CD4-positive, alpha-beta T cell treated with Interleukin-15 for 1 hour (primary cell): ENCODE measurements around the gene C10orf105.

Experiments
- DNase-seq: peaks from one replicate; pipeline ENCODE4 v3.0.0-alpha.2; 2020

C10orf105 gene

DNA sequence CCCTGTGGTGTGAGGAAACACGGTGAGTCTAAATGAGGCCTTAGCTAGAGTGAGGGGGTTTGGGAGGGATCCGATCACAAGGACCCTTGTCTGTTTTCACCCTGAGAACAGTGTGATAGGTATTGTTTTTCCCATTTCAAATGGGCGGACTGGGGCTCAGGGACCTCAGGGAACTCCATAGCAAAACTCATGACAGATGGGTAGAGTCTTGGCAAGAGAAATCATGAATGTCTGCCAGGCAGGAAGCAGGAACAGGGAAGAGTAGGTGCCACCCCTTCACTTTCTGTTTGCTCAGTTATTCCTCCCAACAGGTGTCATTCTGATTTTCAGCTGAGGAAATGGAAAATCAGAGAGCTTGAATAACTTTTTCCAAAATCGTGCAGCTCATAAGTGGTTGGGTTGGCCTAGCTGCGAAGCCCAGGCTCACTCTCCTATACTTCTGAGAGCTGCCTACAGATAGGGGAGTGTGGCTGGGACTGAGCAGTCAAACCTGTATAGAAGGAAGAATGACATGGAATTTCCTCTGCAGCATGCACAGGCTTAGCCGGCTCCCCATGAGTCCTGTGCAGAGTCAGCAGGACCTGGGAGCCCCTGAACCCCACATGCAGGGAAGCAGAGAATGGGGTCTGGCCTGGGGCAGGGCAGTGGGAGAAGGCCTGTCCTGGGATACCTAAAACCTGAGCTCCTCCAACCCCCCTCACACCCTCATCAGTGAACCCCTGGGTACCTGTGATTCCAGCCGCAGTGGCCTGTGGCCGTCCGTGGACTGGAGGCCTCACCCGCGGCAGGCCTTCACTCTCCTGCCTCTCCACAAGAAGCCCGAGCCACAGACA, 17.6 kb upstream of the C10orf105 start:
- no peak for DNase-seq

- DNase-seq = no peak
Measured at GRCh38 chr10:71736570-71736952, 17.0 kb upstream of the C10orf105 start.

- peak; percentile 63 for DNase-seq
Measured at GRCh38 chr10:71735709-71736569, 16.4 kb upstream of the C10orf105 start.

DNA sequence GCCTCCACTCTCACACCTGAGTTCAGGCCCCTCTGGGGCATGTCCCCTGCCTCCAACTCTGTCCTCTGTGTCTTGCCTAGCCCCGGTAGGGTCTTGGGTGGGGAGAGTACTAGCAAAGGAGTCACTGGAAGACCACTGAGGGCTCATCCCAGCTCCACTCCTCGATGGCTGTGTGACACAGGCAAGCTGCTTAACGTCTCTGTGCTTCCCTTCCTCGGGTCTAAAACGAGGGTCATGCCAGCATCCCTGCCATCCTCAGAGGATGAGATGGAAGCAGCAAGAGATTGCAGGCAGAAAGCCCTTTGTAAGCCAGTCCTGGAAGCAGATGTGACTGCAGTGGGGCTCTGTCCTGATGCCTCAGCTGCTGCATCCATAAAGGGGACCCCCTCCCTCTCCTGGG, 15.2 kb upstream of the C10orf105 start:
- DNase-seq = no peak

GRCh38 chr10:71731791-71732190, 12.2 kb upstream of the C10orf105 start:
- no peak for DNase-seq

GRCh38 chr10:71729161-71729636, 9.6 kb upstream of the C10orf105 start:
- DNase-seq = no peak

DNA sequence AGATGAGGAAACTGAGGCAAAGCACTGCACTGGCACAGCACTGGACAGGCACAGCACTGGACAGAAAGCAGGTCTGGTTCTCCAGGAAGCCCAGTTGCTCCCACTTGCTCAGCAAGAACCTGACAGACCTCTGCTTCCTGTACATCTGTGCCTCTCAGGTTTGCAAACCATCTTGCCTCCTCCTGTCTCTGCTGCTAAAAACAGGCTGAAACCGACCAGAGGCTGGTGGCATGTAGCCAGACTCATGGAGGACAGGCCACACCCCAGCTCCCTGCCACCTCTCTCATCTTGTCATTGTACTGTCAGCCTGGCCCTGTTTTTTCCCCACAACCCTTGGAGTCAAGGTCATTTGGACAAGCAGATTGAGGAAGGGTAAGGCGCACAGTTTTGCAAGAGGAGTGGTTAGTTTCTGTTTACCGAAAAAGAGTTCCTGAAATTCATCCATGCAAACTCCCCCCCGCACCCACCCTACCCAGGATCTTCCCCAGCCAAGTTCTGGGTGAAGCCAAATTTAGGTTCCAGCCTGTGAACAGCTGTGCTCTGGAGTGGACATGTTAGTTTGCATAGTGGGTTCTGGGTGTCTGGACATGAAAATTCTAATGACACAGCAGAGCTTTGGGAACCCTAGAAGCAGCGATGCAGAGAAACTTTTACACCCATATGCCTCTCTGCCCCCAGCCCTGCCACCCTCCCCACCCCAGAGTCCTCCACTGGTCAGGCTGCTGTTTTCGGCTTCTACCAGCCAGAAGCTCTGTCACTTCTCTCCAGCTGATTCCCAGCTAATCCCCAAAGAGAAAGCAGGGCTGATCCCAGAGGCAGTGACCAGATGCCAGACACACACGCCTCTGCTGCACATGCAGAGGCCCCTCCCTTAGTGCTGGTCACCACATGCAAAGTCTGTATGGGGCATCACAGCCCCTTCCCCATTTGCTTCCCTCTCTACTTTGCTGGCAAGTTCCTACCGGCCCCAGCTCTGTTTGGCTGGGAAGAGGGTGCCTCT, 8.5 kb upstream of the C10orf105 start:
- DNase-seq = peak; percentile 74

DNA sequence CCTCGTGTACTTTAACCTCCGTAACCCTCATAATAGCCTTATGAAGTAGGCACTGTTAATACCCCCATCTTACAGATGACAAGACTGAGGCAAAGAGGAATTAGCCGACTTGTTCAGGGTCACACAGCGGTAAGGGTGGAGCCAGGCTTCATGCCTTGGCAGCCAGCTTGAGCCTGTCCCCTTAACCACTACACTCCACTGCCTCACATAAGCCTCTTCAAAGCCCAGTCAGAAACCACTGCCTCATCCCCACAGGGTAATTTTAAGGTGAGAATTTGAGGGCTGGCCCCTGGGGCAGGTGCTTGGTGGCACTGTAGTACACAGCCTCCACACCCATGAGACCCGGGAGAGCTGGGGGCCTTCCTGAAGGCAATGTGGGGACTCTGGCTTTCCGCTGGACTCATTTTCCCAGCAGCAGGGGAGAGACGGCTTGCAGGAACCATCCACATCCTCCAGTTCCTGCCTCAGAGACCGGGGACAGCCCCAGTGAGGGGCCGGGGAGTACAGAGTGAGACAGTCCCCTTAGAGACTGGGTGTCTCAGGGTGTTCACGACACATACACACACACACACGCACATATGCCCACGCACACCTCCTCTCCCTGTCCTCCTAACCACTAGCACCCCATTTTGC, 7.6 kb upstream of the C10orf105 start:
- peak; percentile 51 for DNase-seq

DNA sequence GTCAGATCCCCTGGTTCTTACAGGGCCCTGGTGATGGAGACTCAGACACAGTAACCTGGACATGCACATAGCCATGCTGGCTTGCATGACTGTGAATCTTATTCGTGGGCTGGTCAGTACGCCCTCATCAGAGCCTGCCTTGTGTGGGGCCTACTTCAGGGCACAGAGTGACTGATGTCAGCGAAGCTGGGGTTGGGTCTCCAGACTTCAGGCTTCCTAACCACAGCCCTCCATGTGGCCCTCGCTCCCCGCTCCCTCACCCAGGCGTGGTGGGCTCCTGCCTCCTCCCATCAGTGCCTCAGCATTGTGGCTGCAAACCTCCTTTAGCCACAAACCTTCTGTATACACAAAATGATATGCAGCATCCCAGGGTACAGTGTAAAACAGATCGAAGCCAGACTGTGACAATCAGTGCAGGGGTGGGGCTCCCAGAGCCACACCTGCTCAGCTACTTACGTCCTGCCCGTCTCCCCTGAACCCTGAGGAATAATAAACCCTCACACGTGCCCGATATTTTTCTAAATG, 7.1 kb upstream of the C10orf105 start:
- DNase-seq = no peak

DNA sequence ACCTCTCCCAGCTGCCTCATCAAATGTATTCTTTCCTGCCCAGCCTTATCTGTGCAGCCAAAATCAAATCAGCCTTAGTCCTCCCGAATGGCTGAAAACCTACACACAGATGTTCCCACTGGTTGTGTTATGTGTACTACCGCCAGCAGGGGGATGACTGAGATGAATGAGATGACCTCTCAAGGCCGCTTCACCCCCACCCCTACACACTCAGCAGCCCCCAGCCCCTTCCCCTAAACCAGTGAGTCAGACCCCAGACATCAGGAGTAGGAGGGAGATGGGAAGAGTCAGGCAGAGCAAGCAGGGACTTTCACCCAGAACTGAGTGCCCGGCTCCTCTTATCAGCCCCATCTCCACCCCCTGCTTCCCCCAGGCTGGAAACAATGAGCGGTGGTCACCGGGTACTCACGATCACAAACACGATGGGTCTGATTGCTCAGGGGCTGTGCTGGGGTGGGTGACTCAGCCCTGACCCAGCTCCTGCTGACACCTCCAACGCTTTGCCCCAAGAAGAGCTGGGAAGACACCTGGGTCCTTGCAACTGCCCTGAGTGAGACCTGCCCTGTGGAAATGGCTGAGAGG, 6.5 kb upstream of the C10orf105 start:
- DNase-seq = peak; percentile 58

DNA sequence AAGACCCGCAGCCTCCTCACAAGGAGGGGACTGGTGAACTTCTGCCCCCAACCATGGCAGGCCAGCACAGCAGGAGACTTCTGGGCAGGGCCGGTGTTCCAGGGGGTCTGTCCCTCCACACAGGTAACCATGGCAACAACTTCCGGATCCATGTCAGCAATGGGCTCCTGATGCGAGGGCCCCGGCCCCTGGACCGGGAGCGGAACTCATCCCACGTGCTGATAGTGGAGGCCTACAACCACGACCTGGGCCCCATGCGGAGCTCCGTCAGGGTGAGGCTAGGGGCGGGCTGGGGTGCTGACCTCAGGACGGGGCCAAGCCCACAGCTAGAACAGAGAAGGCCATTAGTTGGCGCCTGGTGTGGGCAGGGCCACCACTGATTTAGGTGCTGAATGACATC, 5.7 kb upstream of the C10orf105 start:
- no peak for DNase-seq

- DNase-seq = no peak
Measured at GRCh38 chr10:71724539-71724938, 5.0 kb upstream of the C10orf105 start.

DNA sequence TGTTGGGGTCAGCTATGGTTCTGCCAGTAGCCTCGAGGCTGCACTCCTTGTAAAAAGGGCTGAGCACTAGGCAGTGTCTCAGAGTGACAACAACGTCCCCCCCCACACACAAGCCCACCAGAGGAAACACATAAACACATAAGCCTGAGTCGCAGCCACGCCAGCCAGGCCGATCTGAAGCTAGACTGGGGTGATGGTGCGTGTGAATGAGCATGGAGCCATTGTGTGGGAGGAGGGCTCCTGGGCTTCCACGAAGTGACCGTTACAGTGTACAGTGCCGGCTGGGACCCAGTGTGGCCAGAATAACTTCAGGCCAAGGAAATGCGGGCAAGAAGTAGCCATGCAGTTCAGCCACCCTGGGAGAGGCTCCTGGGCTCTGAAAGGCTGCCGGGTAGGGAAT, 3.7 kb upstream of the C10orf105 start:
- no peak for DNase-seq

- DNase-seq = no peak
Measured at GRCh38 chr10:71722849-71723248, 3.3 kb upstream of the C10orf105 start.

DNA sequence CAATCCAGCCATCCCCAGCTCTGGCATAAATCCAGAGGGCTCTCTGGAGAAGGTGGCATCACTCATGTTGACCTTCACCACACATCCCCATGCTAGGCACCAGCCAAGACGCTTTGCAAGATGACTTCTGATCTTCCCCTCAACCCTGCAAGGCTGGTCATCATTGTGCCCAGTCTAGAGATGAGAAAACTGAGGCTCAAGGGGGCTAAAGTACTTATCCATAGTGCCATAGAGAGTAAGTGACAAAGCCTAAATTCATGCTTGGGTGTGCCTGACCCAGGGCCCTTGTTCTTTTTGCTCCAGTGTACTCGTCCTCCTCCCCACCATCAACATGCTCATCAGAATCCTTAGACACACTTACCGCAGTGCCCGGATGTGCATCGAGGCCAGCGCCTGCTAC, 1.7 kb upstream of the C10orf105 start:
- DNase-seq = no peak

- DNase-seq = no peak
Measured at GRCh38 chr10:71720288-71720687, 710 bp upstream of the C10orf105 start.

GRCh38 chr10:71719042-71719441, 536 bp downstream of the C10orf105 start:
- no peak for DNase-seq

DNA sequence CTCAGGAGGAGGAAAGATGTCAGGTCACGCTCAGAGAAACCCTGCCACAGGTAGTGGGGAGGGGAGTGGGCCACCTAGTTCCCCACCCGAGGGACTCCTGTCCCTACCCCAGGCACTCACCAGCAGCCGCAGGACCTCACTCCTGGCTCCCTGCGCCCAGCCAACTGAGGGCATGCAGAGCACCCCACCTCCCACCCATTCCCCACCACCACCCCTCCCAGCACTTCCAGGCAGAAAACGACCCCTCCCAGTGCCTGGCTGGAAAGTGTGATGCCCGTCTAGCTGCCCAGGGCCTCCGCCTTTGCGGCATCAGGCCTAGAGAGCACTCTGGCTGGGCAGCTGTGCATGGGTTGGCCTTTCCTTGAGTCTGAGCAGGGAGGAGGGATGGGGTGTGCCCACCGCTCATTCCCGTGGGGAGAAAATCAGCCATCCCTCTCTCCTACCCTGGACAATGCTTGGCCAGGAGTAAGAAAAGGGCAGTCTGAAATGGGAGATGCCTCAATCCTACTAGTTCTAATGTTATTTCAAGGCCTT, 1.3 kb downstream of the C10orf105 start:
- DNase-seq = no peak

GRCh38 chr10:71717551-71717951, 2.0 kb downstream of the C10orf105 start:
- no peak for DNase-seq

GRCh38 chr10:71717056-71717455, 2.5 kb downstream of the C10orf105 start:
- no peak for DNase-seq

DNA sequence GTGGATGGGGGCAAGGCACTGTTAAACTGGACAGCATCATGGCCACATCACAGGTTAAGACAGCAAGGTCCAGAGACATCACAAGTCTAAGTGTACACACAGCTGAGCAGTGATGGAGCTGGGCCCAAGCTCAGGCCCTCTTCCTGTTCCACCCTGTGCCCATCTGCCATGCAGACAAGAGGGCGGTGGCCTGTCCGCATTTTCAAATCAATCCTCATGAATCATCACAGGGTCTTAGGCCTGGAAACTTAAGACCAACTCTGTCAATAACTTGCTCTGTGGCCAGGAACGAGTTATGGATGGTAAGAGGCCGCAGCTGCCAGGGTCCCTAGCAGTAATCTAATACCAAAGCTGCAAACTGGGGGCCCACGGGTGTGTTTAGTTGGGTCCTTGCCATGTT, 3.2 kb downstream of the C10orf105 start:
- DNase-seq = no peak
